ENCODE results near the gene APPL1. TPM values are rescaled to one million over a fixed set of nuclear protein-coding genes. Genes with fewer than 3 reads are reported as not detected.

The APPL1 gene
- total and polyA plus RNA-seq, 2 donors (not counting 3 experiments of a cell fraction or from before 2014, with no cell fraction given): 9.2 to 28.8 TPM

DNA sequence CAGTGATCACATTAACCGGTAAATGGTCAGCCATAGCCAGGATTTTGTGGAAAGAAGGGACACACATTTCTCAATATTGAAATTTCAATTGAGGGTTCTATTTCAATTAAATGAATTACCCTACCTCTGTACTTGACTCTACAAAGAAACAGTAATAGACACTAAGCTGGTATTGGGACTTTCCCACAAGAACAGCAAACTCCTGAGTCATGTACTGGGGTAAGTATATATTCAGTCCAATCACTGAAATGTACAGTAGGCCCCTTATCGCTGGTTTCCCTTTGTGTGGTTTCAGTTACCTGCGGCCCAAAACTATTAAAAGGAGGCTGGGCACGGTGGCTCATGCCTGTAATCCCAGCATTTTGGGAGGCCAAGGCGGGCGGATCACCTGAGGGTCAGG, 47.3 kb downstream of the APPL1 start:
- H3K36me3 ChIP-seq (ENCODE audit: control insufficient read depth in 2 of 2, extremely low read depth in 1 of 2, insufficient read depth in 2 of 2, low read length in 2 of 2): peaks cover 0 to 4% of the 10 kb centered on the region in 2 experiments
- no peak for TF ChIP-seq POLR2A (IDR thresholded peaks at IDR 0.05; ENCODE audit: low read depth, low read length)
- no peak for TF ChIP-seq MYC (IDR thresholded peaks at IDR 0.05; ENCODE audit: low read depth, low read length)
- TF ChIP-seq JUN (IDR thresholded peaks at IDR 0.05; ENCODE audit: borderline replicate concordance, insufficient read depth, insufficient read length, low read depth): no peak
- no peak for TF ChIP-seq FOS (IDR thresholded peaks at IDR 0.05; ENCODE audit: borderline replicate concordance, insufficient read depth, low read length)
- no peak for TF ChIP-seq GATA2 (IDR thresholded peaks at IDR 0.05; ENCODE audit: insufficient read depth, insufficient read length, low read depth, low read length)
- no peaks in the 10 kb centered on the region for H4K20me1 ChIP-seq (replicated peaks; ENCODE audit: control insufficient read depth, extremely low read depth, insufficient read depth, low read length)
- no peaks in the 10 kb centered on the region for H3K9me1 ChIP-seq (replicated peaks; ENCODE audit: control insufficient read depth, extremely low read depth, insufficient read depth, low read length)
- H3K27me3 ChIP-seq (ENCODE audit: control insufficient read depth in 2 of 2, insufficient read depth in 2 of 2, low read length in 2 of 2): no peaks in the 10 kb centered on the region
- no peak overlapping the region for H2AFZ ChIP-seq (ENCODE audit: low read depth, low read length)
- no TSS peak for BruUV-seq (replicated peaks)
- H3K9me3 ChIP-seq (replicated peaks; ENCODE audit: control insufficient read depth, insufficient read depth, low read length): no peaks in the 10 kb centered on the region
- intact Hi-C loops (cut with micrococcal nuclease): no loop called here
- FAIRE-seq (no peak), DNase-seq (ENCODE audit: low read depth, low spot score) (no peak)
- H3K9ac ChIP-seq (replicated peaks; ENCODE audit: extremely low read depth, insufficient read depth, low read length): no peak overlapping the region
- no peak overlapping the region for H3K4me3 ChIP-seq (replicated peaks in 1 of 3; ENCODE audit: insufficient read depth in 1 of 3, low read depth in 1 of 3, low read length in 3 of 3)
- dilution Hi-C loops (cut with MboI; ENCODE audit: extremely low pct_ligation_motif_present, low sequenced_read_pairs): no loop called here
- H3K4me2 ChIP-seq (ENCODE audit: insufficient read depth, low read length): no peak overlapping the region
- H3K27ac ChIP-seq (ENCODE audit: insufficient read depth, low read depth, low read length): no peak overlapping the region
- H3K4me1 ChIP-seq (ENCODE audit: control insufficient read depth, extremely low read depth, insufficient read depth, low read length): no peaks in the 10 kb centered on the region
- POLR2A ChIA-PET: no interaction called here
- CTCF ChIA-PET: no interaction called here
- no peaks in the 10 kb centered on the region for H3K79me2 ChIP-seq (ENCODE audit: control insufficient read depth, insufficient read depth, low read length)

DNA sequence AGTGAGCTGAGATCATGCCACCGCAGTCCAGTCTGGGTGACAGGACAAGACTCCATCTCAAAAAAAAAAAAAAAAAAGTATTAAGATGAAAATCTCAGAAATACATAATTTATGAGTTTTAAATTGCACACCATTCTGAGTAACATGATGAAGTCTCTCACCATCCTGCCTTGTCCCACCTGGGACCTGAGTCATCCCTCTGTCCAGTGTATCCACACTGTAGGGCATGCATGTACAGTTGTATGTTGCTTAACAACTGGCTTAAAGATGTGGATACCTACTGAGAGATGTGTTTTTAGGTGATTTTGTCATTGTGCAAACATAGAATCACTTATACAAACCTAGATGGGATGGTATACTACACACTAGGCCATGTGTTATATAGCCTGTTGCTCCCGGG, 47.9 kb downstream of the APPL1 start:
- Histone ChIP-seq H3K9me1 (replicated peaks; ENCODE audit: control insufficient read depth, extremely low read depth, insufficient read depth, low read length) (no peaks in the 10 kb centered on the region), H3K9me3 (replicated peaks; ENCODE audit: control insufficient read depth, insufficient read depth, low read length) (no peaks in the 10 kb centered on the region), H3K4me2 (ENCODE audit: insufficient read depth, low read length) (no peak overlapping the region), H2AFZ (ENCODE audit: low read depth, low read length) (no peak overlapping the region), H3K36me3 (ENCODE audit: control insufficient read depth in 2 of 2, extremely low read depth in 1 of 2, insufficient read depth in 2 of 2, low read length in 2 of 2) (no peaks in the 10 kb centered on the region), H3K4me3 (replicated peaks in 1 of 3; ENCODE audit: insufficient read depth in 1 of 3, low read depth in 1 of 3, low read length in 3 of 3) (no peak overlapping the region), H3K27me3 (ENCODE audit: control insufficient read depth in 2 of 2, insufficient read depth in 2 of 2, low read length in 2 of 2) (no peaks in the 10 kb centered on the region), H3K9ac (replicated peaks; ENCODE audit: extremely low read depth, insufficient read depth, low read length) (no peak overlapping the region), H3K4me1 (ENCODE audit: control insufficient read depth, extremely low read depth, insufficient read depth, low read length) (no peaks in the 10 kb centered on the region), H3K27ac (ENCODE audit: insufficient read depth, low read depth, low read length) (no peak overlapping the region), H3K79me2 (ENCODE audit: control insufficient read depth, insufficient read depth, low read length) (no peaks in the 10 kb centered on the region), H4K20me1 (replicated peaks; ENCODE audit: control insufficient read depth, extremely low read depth, insufficient read depth, low read length) (no peaks in the 10 kb centered on the region)
- FAIRE-seq (no peak), DNase-seq (ENCODE audit: low read depth, low spot score) (no peak)
- intact Hi-C loops (cut with micrococcal nuclease): no loop called here
- TF ChIP-seq MYC (IDR thresholded peaks at IDR 0.05; ENCODE audit: low read depth, low read length): no peak
- no peak for TF ChIP-seq FOS (IDR thresholded peaks at IDR 0.05; ENCODE audit: borderline replicate concordance, insufficient read depth, low read length)
- no peak for TF ChIP-seq POLR2AphosphoS5 (IDR thresholded peaks at IDR 0.05; ENCODE audit: insufficient read depth, low read depth, low read length)
- TF ChIP-seq, protein P1, sequence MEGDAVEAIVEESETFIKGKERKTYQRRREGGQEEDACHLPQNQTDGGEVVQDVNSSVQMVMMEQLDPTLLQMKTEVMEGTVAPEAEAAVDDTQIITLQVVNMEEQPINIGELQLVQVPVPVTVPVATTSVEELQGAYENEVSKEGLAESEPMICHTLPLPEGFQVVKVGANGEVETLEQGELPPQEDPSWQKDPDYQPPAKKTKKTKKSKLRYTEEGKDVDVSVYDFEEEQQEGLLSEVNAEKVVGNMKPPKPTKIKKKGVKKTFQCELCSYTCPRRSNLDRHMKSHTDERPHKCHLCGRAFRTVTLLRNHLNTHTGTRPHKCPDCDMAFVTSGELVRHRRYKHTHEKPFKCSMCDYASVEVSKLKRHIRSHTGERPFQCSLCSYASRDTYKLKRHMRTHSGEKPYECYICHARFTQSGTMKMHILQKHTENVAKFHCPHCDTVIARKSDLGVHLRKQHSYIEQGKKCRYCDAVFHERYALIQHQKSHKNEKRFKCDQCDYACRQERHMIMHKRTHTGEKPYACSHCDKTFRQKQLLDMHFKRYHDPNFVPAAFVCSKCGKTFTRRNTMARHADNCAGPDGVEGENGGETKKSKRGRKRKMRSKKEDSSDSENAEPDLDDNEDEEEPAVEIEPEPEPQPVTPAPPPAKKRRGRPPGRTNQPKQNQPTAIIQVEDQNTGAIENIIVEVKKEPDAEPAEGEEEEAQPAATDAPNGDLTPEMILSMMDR (IDR thresholded peaks at IDR 0.05; ENCODE audit: extremely low read depth in 1 of 2, insufficient read depth in 1 of 2, low read depth in 1 of 2, low read length in 2 of 2): no peak
- TF ChIP-seq, protein P2, sequence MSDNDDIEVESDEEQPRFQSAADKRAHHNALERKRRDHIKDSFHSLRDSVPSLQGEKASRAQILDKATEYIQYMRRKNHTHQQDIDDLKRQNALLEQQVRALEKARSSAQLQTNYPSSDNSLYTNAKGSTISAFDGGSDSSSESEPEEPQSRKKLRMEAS (IDR thresholded peaks at IDR 0.05; ENCODE audit: insufficient read depth, insufficient read length): no peak
- dilution Hi-C loops (cut with MboI; ENCODE audit: extremely low pct_ligation_motif_present, low sequenced_read_pairs): no loop called here
- ChIA-PET POLR2A (no interaction called here), CTCF (no interaction called here)
- no TSS peak for BruUV-seq (replicated peaks)

Measured in endothelial cell of umbilical vein (primary cell).